Vagina (tissue), 2 donors: ENCODE data around the gene PSEN2. TPM values are rescaled to one million over a fixed set of nuclear protein-coding genes. Genes with fewer than 3 reads are reported as not detected.

Experiments
- DNase-seq, 2 donors: peaks; one replicate each; pipeline ENCODE4 v3.0.0-alpha.2; 2017; ENCODE audit errors: extremely low spot score in 2 of 2
- H3K27ac ChIP-seq: fragments of 200-600 bp; sonication (generic); one replicate; pipeline ENCODE4 v1.5.1; 2019
- H3K27me3 ChIP-seq: fragments of 200-600 bp; sonication (generic); one replicate; pipeline ENCODE4 v1.5.1; 2019
- H3K36me3 ChIP-seq, 2 donors: fragments of 200-600 bp; sonication (generic); one replicate each; pipeline ENCODE4 v1.5.1; 2017 to 2019
- H3K4me1 ChIP-seq: fragments of 200-600 bp; sonication (generic); one replicate; pipeline ENCODE4 v1.5.1; 2019
- H3K4me3 ChIP-seq, 2 donors: fragments of 200-600 bp; sonication (generic); 1 replicate in 1 of 2; 2 replicates in 1 of 2; pipeline ENCODE4 v1.5.1; 2016 to 2019
- H3K9me3 ChIP-seq: fragments of 200-600 bp; sonication (generic); one replicate; pipeline ENCODE4 v1.5.1; 2019
- POLR2A ChIP-seq, 2 donors: fragments of 450-650 bp; IDR thresholded peaks; one replicate each; pipeline ENCODE4 v1.6.1; 2017; ENCODE audit warnings: antibody characterized with exemption in 2 of 2, mild to moderate bottlenecking in 2 of 2, moderate library complexity in 2 of 2
- POLR2AphosphoS5 ChIP-seq, 2 donors: sonication (generic); formaldehyde crosslinking; IDR thresholded peaks; one replicate each; pipeline ENCODE4 v1.9.0; 2017; ENCODE audit warnings: antibody characterized with exemption in 2 of 2, mild to moderate bottlenecking in 2 of 2, low read depth in 1 of 2; ENCODE audit not compliant: insufficient read depth in 1 of 2
- intact Hi-C: fragments of 100-400 bp; cut with DNase I; formaldehyde crosslinking; loops from one replicate; pipeline ENCODE4 v1.15.1; 2023
- total RNA-seq: library from RNA; depleted of rRNA; stranded (reverse); fragments of >200 nt; gene quantifications from one replicate; pipeline ENCODE4 v1.2.3, GENCODE V29; 2016
- TF ChIP-seq, protein P1 (sequence below), 3 experiments: fragments of 450-650 bp in 2 of 3; fragments of 200-600 bp in 1 of 3; sonication (generic) in 1 of 3; IDR thresholded peaks; one replicate each; pipeline ENCODE4 v1.5.1; 2017 to 2019; ENCODE audit warnings: antibody characterized with exemption in 3 of 3, mild to moderate bottlenecking in 2 of 3, moderate library complexity in 2 of 3

PSEN2 gene
- total RNA-seq, 1 donor from 2014 or later: 22.1 TPM

DNA sequence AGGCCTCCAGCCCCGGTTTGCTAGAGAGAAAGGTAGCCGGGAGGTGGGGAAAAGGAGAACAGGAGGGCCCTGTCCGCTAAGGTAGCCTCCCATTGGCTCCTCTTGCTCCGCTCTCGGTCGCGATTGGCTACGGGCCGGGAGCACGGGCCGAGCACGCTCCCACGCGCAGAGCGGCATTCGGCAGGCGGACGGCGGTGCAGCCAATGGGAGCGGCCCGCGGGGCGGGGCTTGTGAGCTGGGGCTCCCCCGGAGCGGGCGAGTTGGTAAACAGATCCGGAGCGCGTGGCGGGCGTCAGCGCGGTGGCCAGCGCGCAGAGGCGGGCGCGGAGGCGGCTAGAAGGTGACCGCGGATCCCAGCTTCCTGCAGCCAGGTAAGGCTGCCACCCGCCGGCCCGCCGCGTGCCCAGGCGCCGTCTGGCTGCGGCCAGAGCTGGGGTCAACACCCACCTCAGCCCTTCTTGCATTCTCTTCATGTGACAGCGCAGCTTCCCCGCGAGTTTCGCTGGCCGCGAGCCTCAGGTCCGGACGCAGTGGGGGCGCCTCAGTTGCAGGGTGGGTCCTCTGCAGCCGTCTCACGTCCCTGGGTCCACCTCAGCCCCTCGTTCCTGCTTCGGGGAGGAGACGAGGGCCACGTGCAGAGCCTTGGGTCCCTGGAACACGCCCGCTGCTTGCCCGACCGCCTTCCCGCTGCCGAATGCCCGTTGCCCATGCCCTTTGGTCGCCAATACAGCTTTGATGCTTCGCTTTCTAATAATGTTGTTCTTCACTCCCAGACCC, 69.8 kb downstream of the PSEN2 start, which contains the start of gene COQ8A:
Gene COQ8A, plus strand, starts transcription at position 266 of the 777 bp plus-strand sequence. CDS start 21,092 bp downstream, outside the sequence.
- Histone ChIP-seq H3K9me3 (no peaks in the 10 kb centered on the region), H3K36me3 (no peaks in the 10 kb centered on the region), H3K4me3 (peak within 1 kb of the TSS; percentile 86 to 90), H3K27me3 (no peaks in the 10 kb centered on the region), H3K27ac (peak within 1 kb of the TSS; percentile 93), H3K4me1 (peaks cover 41% of the 10 kb centered on the region)
- TF ChIP-seq POLR2AphosphoS5 (IDR thresholded peaks at IDR 0.05; ENCODE audit: insufficient read depth in 1 of 2, low read depth in 1 of 2) (peak; percentile 82 to 98), POLR2A (IDR thresholded peaks at IDR 0.05) (peak in 1 of 2 donors; percentile 7)
- TF ChIP-seq, protein P1, sequence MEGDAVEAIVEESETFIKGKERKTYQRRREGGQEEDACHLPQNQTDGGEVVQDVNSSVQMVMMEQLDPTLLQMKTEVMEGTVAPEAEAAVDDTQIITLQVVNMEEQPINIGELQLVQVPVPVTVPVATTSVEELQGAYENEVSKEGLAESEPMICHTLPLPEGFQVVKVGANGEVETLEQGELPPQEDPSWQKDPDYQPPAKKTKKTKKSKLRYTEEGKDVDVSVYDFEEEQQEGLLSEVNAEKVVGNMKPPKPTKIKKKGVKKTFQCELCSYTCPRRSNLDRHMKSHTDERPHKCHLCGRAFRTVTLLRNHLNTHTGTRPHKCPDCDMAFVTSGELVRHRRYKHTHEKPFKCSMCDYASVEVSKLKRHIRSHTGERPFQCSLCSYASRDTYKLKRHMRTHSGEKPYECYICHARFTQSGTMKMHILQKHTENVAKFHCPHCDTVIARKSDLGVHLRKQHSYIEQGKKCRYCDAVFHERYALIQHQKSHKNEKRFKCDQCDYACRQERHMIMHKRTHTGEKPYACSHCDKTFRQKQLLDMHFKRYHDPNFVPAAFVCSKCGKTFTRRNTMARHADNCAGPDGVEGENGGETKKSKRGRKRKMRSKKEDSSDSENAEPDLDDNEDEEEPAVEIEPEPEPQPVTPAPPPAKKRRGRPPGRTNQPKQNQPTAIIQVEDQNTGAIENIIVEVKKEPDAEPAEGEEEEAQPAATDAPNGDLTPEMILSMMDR (IDR thresholded peaks at IDR 0.05): no peak
- DNase-seq: peak; percentile 100
- intact Hi-C loops: loop anchor here (2.0 kb wide), 1 partner anchor 33 kb away; no protein-coding TSS in a partner anchor

DNA sequence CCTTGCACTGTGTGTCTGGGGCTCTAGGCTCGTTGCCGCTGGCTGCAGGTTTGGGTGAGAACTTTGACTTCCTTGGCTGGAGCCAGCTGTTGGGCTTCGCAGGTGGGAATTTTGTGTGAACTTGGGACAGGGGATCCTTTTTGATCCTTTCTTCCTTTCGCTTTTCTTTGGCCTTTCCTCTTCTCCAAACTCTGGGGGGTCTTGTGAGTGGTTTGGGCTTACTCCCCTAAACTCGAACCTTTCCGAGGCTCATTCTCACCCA, 70.3 kb downstream of the PSEN2 start:
- DNase-seq: no peak
- no peaks in the 10 kb centered on the region for H3K27me3 ChIP-seq
- intact Hi-C loops: loop anchor here (2.0 kb wide), 1 partner anchor 32 kb away; no protein-coding TSS in a partner anchor
- H3K9me3 ChIP-seq: no peaks in the 10 kb centered on the region
- H3K27ac ChIP-seq: peak overlapping the region; percentile 80
- H3K36me3 ChIP-seq: no peaks in the 10 kb centered on the region
- TF ChIP-seq POLR2AphosphoS5 (IDR thresholded peaks at IDR 0.05; ENCODE audit: insufficient read depth in 1 of 2, low read depth in 1 of 2) (no peak), POLR2A (IDR thresholded peaks at IDR 0.05) (no peak)
- TF ChIP-seq, protein P1 (IDR thresholded peaks at IDR 0.05): no peak
- H3K4me3 ChIP-seq: peak overlapping the region; percentile 86 to 90
- peaks cover 46% of the 10 kb centered on the region for H3K4me1 ChIP-seq

DNA sequence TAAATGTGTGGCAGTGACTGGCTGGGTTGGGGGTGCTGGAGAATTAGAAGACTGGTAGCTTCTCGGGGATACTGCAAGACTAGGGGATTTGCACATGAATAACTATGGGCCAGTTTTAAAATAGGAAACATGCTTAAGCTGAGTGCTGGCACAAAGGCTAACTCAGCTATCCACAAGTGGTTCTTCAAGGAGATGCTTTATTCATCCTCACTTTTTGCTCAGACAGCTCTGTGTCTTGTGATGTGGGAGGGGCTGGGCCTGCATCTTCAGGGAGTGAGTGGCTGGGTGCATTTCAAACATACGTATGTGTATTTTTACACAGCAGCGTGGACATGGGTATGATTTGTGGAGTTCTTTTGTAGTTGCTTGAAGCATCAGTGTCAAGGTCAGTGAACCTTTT, 72.0 kb downstream of the PSEN2 start:
- H3K36me3 ChIP-seq: no peaks in the 10 kb centered on the region
- no peak for DNase-seq
- no peaks in the 10 kb centered on the region for H3K27me3 ChIP-seq
- no peak overlapping the region for H3K4me3 ChIP-seq
- no peak for TF ChIP-seq POLR2A (IDR thresholded peaks at IDR 0.05)
- TF ChIP-seq, protein P1 (IDR thresholded peaks at IDR 0.05): no peak
- no peak for TF ChIP-seq POLR2AphosphoS5 (IDR thresholded peaks at IDR 0.05; ENCODE audit: insufficient read depth in 1 of 2, low read depth in 1 of 2)
- peaks cover 61% of the 10 kb centered on the region for H3K4me1 ChIP-seq
- no peaks in the 10 kb centered on the region for H3K9me3 ChIP-seq
- intact Hi-C loops: no loop called here
- H3K27ac ChIP-seq: no peak overlapping the region

DNA sequence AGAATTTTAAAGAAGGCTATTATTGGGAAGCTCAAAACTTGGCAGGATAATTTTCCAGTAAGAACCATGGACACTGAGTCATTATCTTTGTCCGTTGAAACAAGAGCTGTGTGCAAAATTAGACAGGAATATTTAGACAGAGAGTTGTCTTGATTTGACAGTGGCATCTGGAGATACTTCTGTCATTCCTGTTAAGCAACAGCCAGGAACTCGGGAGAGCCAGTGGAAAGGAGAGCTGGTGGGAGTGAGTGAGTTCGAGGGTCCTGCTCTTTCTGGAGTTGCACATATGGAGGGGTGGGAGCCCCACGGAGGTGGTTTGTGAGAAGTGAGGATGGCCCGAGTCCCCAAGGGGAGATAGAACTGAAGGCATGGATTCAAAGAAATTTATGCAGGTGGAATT, 72.7 kb downstream of the PSEN2 start:
- TF ChIP-seq, protein P1 (IDR thresholded peaks at IDR 0.05): no peak
- no peak for TF ChIP-seq POLR2A (IDR thresholded peaks at IDR 0.05)
- no peak for TF ChIP-seq POLR2AphosphoS5 (IDR thresholded peaks at IDR 0.05; ENCODE audit: insufficient read depth in 1 of 2, low read depth in 1 of 2)
- Histone ChIP-seq H3K27ac (no peak overlapping the region), H3K27me3 (no peaks in the 10 kb centered on the region), H3K36me3 (no peaks in the 10 kb centered on the region), H3K4me3 (no peak overlapping the region), H3K4me1 (peaks cover 59% of the 10 kb centered on the region), H3K9me3 (no peaks in the 10 kb centered on the region)
- intact Hi-C loops: no loop called here
- DNase-seq: no peak

DNA sequence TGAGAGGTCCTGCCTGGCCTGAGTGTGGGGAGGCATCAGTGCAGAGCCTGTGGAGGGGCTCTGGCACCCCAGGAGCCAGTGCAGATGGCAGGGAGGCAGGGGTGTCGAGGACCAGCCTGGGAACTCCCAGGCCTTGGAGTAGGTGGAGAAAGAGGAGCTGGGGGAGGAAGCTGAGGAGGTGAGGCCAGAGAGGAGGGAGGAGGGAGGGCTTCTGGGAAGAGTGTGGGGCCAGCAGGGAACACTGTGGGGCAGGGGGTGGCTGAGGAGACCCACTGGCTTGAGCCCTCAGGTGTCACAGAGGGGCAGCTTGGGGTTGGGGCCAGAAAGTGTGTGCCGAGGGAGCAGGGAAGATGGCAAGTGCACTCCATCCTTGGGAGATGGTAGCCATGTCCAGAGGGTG, 73.5 kb downstream of the PSEN2 start:
- DNase-seq: no peak
- Histone ChIP-seq H3K4me1 (peaks cover 52% of the 10 kb centered on the region), H3K9me3 (no peaks in the 10 kb centered on the region), H3K4me3 (no peak overlapping the region), H3K27me3 (no peaks in the 10 kb centered on the region), H3K36me3 (no peaks in the 10 kb centered on the region), H3K27ac (no peak overlapping the region)
- intact Hi-C loops: no loop called here
- TF ChIP-seq POLR2A (IDR thresholded peaks at IDR 0.05) (no peak), POLR2AphosphoS5 (IDR thresholded peaks at IDR 0.05; ENCODE audit: insufficient read depth in 1 of 2, low read depth in 1 of 2) (no peak)
- TF ChIP-seq, protein P1 (IDR thresholded peaks at IDR 0.05): no peak
